H9 (cell line): ENCODE measurements around the gene MKI67. TPM values are rescaled to one million over a fixed set of nuclear protein-coding genes. Genes with fewer than 3 reads are reported as not detected.

Experiments used
- DNase-seq: peaks from one replicate; pipeline ENCODE4 v3.0.0-alpha.2; 2017
- H2AFZ ChIP-seq: one replicate; pipeline ENCODE4 v1.6.1; 2013; ENCODE audit warnings: mild to moderate bottlenecking, low read length, control low read depth, moderate library complexity
- H2AK5ac ChIP-seq: 2 replicates; pipeline ENCODE4 v1.6.1; 2013; ENCODE audit warnings: low read length, control low read depth, mixed read lengths; ENCODE audit not compliant: insufficient read length
- H2BK120ac ChIP-seq: one replicate; pipeline ENCODE4 v1.6.1; 2013; ENCODE audit warnings: low read depth, mild to moderate bottlenecking, low read length, control low read depth, inconsistent platforms; ENCODE audit not compliant: poor library complexity, severe bottlenecking
- H2BK12ac ChIP-seq: 2 replicates; pipeline ENCODE4 v1.6.1; 2013; ENCODE audit warnings: low read length, control low read depth, mixed read lengths, low read depth; ENCODE audit not compliant: insufficient read length
- H2BK15ac ChIP-seq: 2 replicates; pipeline ENCODE4 v1.6.1; 2013; ENCODE audit warnings: low read depth, low read length, control low read depth
- H2BK20ac ChIP-seq: one replicate; pipeline ENCODE4 v1.6.1; 2013; ENCODE audit warnings: low read depth, mild to moderate bottlenecking, low read length, control low read depth, inconsistent platforms; ENCODE audit not compliant: poor library complexity, severe bottlenecking
- H2BK5ac ChIP-seq: 2 replicates; pipeline ENCODE4 v1.6.1; 2013; ENCODE audit warnings: low read length, control low read depth, mixed read lengths; ENCODE audit not compliant: insufficient read length
- H3K14ac ChIP-seq: 2 replicates; pipeline ENCODE4 v1.6.1; 2013; ENCODE audit warnings: low read length, control low read depth; ENCODE audit not compliant: insufficient read depth
- H3K18ac ChIP-seq: 2 replicates; pipeline ENCODE4 v1.6.1; 2013; ENCODE audit warnings: low read depth, mild to moderate bottlenecking, mixed read lengths, low read length, control low read depth; ENCODE audit not compliant: insufficient read length
- H3K23ac ChIP-seq: 2 replicates; pipeline ENCODE4 v1.6.1; 2013; ENCODE audit warnings: low read length, control low read depth, mixed read lengths, low read depth; ENCODE audit not compliant: insufficient read length
- H3K23me2 ChIP-seq: 2 replicates; pipeline ENCODE4 v1.6.1; 2013; ENCODE audit warnings: low read depth, mild to moderate bottlenecking, mixed read lengths, low read length, control low read depth; ENCODE audit not compliant: insufficient read length, poor library complexity, severe bottlenecking
- H3K27ac ChIP-seq: 2 replicates; pipeline ENCODE4 v1.5.1; 2013; ENCODE audit warnings: low read length, control low read depth, mixed read lengths, low read depth; ENCODE audit not compliant: insufficient read length
- H3K27me3 ChIP-seq: 2 replicates; pipeline ENCODE4 v1.6.1; 2013; ENCODE audit warnings: low read length, control low read depth, inconsistent platforms; ENCODE audit not compliant: insufficient read depth
- H3K4ac ChIP-seq: 2 replicates; pipeline ENCODE4 v1.6.1; 2013; ENCODE audit warnings: low read depth, mild to moderate bottlenecking, control low read depth, inconsistent platforms, low read length, moderate library complexity
- H3K4me1 ChIP-seq: 2 replicates; pipeline ENCODE4 v1.6.1; 2013; ENCODE audit warnings: low read length, control low read depth, inconsistent platforms; ENCODE audit not compliant: insufficient read depth
- H3K4me2 ChIP-seq: 2 replicates; pipeline ENCODE4 v1.6.1; 2013; ENCODE audit warnings: low read length, control low read depth, mixed read lengths; ENCODE audit not compliant: insufficient read length, insufficient read depth
- H3K56ac ChIP-seq: 2 replicates; pipeline ENCODE4 v1.6.1; 2013; ENCODE audit warnings: low read depth, mild to moderate bottlenecking, mixed read lengths, low read length, control low read depth; ENCODE audit not compliant: insufficient read length
- H3K79me1 ChIP-seq: 2 replicates; pipeline ENCODE4 v1.6.1; 2013; ENCODE audit warnings: low read depth, mild to moderate bottlenecking, moderate library complexity, low read length, control low read depth, inconsistent platforms; ENCODE audit not compliant: insufficient read depth, poor library complexity, severe bottlenecking
- H3K79me2 ChIP-seq: 2 replicates; pipeline ENCODE4 v1.6.1; 2013; ENCODE audit warnings: low read length, control low read depth, inconsistent platforms; ENCODE audit not compliant: insufficient read depth
- H3K9ac ChIP-seq: 2 replicates; pipeline ENCODE4 v1.6.1; 2013; ENCODE audit warnings: low read length, control low read depth, mixed read lengths; ENCODE audit not compliant: insufficient read length; ENCODE audit errors: extremely low read depth
- H3K9me3 ChIP-seq: one replicate; pipeline ENCODE4 v1.6.1; 2013; ENCODE audit warnings: low read depth, low read length, inconsistent platforms; ENCODE audit not compliant: control insufficient read depth
- H3T11ph ChIP-seq: one replicate; pipeline ENCODE4 v1.6.1; 2013; ENCODE audit warnings: mild to moderate bottlenecking, low read length, control low read depth, inconsistent platforms
- H4K20me1 ChIP-seq: one replicate; pipeline ENCODE4 v1.6.1; 2013; ENCODE audit not compliant: control insufficient read depth, insufficient read length, insufficient read depth
- H4K5ac ChIP-seq: 2 replicates; pipeline ENCODE4 v1.6.1; 2013; ENCODE audit warnings: low read depth, mild to moderate bottlenecking, mixed read lengths, low read length, control low read depth; ENCODE audit not compliant: insufficient read length
- H4K8ac ChIP-seq: replicated peaks from 2 replicates; pipeline ENCODE4 v1.6.1; 2013; ENCODE audit warnings: low read length, control low read depth, mixed read lengths, low read depth; ENCODE audit not compliant: insufficient read length
- H4K91ac ChIP-seq: 2 replicates; pipeline ENCODE4 v1.6.1; 2013; ENCODE audit warnings: low read depth, mild to moderate bottlenecking, moderate library complexity, mixed read lengths, low read length, control low read depth; ENCODE audit not compliant: insufficient read length
- H3K27ac Mint-ChIP-seq, 3 experiments: 2 replicates in 2 of 3; 3 replicates in 1 of 3; pipeline ENCODE4 v1.8.0; 2020 to 2021; ENCODE audit warnings: mixed read lengths in 3 of 3, mild to moderate bottlenecking in 1 of 3, moderate library complexity in 1 of 3
- H3K27me3 Mint-ChIP-seq: 2 replicates; pipeline ENCODE4 v1.8.0; 2021; ENCODE audit warnings: low read depth, mild to moderate bottlenecking, moderate library complexity, mixed read lengths
- H3K36me3 Mint-ChIP-seq, 3 experiments: 2 replicates in 2 of 3; 3 replicates in 1 of 3; pipeline ENCODE4 v1.8.0; 2020 to 2021; ENCODE audit warnings: low read depth in 3 of 3, mixed read lengths in 3 of 3; ENCODE audit not compliant: insufficient read depth in 1 of 3
- H3K4me1 Mint-ChIP-seq, 2 experiments: 2 replicates each; pipeline ENCODE4 v1.8.0; 2020; ENCODE audit warnings: mixed read lengths in 2 of 2
- H3K4me3 Mint-ChIP-seq, 2 experiments: 2 replicates in 1 of 2; 3 replicates in 1 of 2; pipeline ENCODE4 v1.8.0; 2020 to 2021; ENCODE audit warnings: mild to moderate bottlenecking in 2 of 2, mixed read lengths in 2 of 2, moderate library complexity in 1 of 2
- H3K9me3 Mint-ChIP-seq, 2 experiments: 2 replicates in 1 of 2; 3 replicates in 1 of 2; pipeline ENCODE4 v1.8.0; 2020; ENCODE audit warnings: mild to moderate bottlenecking in 2 of 2, mixed read lengths in 2 of 2, moderate library complexity in 1 of 2
- WGBS: extraction: QIAGEN DNeasy Blood & Tissue Kit; methylation state at CpG from one replicate; pipeline ENCODE4 v1.1.7; 2013; ENCODE audit warnings: missing lambda C conversion rate, low lambda C conversion rate, mixed read lengths; ENCODE audit not compliant: insufficient read length; ENCODE audit errors: extremely low coverage; 5-methylcytosine and 5-hydroxymethylcytosine counted together
- total RNA-seq: library from RNA; stranded (reverse); gene quantifications from 2 replicates; pipeline ENCODE4 v1.2.1, GENCODE V29; 2021
- TF ChIP-seq, protein P1 (sequence below): fragments of 200-600 bp; sonication (generic); conservative IDR thresholded peaks from 3 replicates; pipeline ENCODE4 v1.8.0; 2021; ENCODE audit warnings: antibody characterized with exemption, mild to moderate bottlenecking

The MKI67 gene
- total RNA-seq, 1 experiment from 2014 or later = 108 TPM

DNA sequence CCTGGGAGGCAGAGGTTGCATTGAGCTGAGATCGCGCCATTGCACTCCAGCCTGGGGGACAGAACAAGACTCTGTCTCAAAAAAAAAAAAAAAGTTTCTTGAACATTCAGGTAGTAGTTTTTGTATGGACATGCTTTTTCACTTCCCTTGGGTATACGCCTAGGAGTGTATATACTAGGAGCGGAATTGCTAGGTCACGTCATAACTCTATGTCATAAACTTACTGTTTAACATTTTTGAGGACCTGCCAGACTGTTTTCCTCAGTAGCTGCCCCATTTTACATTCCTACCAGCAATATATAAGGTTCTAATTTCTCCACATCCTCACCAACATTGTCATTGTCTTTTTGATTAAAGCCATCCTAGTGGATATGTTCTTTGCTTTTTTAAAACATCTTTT lies 51.6 kb downstream of the MKI67 start:
- Histone ChIP-seq H2BK20ac (no peak overlapping the region), H3K27me3 (no peaks in the 10 kb centered on the region), H3K27ac (no peak overlapping the region), H2AK5ac (no peak overlapping the region), H3K56ac (no peak overlapping the region), H2BK5ac (no peak overlapping the region), H3K23me2 (no peaks in the 10 kb centered on the region), H2BK120ac (no peak overlapping the region), H3K9me3 (no peaks in the 10 kb centered on the region), H3K18ac (no peak overlapping the region), H4K91ac (no peak overlapping the region), H3K23ac (no peak overlapping the region), H2BK15ac (no peak overlapping the region), H2AFZ (no peak overlapping the region), H4K8ac (no peak overlapping the region), H3K79me2 (no peaks in the 10 kb centered on the region), H3K4me1 (no peaks in the 10 kb centered on the region), H3K79me1 (no peaks in the 10 kb centered on the region), H3K4me2 (no peak overlapping the region), H3K9ac (no peak overlapping the region), H4K5ac (no peak overlapping the region), H3K14ac (no peak overlapping the region), H4K20me1 (no peaks in the 10 kb centered on the region), H3K4ac (no peak overlapping the region), H3T11ph (no peak overlapping the region), H2BK12ac (no peak overlapping the region)
- WGBS = no CpG with 5 or more reads among the region's 5 CpGs
- Mint-ChIP-seq H3K27ac (no peak overlapping the region), H3K36me3 (no peaks in the 10 kb centered on the region; a peak in 1 of 7 replicates), H3K9me3 (no peaks in the 10 kb centered on the region), H3K27me3 (peaks cover 9% of the 10 kb centered on the region), H3K4me3 (no peak overlapping the region), H3K4me1 (peaks cover 10% of the 10 kb centered on the region in 2 experiments)
- DNase-seq = no peak
- TF ChIP-seq, protein P1, sequence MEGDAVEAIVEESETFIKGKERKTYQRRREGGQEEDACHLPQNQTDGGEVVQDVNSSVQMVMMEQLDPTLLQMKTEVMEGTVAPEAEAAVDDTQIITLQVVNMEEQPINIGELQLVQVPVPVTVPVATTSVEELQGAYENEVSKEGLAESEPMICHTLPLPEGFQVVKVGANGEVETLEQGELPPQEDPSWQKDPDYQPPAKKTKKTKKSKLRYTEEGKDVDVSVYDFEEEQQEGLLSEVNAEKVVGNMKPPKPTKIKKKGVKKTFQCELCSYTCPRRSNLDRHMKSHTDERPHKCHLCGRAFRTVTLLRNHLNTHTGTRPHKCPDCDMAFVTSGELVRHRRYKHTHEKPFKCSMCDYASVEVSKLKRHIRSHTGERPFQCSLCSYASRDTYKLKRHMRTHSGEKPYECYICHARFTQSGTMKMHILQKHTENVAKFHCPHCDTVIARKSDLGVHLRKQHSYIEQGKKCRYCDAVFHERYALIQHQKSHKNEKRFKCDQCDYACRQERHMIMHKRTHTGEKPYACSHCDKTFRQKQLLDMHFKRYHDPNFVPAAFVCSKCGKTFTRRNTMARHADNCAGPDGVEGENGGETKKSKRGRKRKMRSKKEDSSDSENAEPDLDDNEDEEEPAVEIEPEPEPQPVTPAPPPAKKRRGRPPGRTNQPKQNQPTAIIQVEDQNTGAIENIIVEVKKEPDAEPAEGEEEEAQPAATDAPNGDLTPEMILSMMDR = no peak
